ENCODE results near the gene PRDM1.

The PRDM1 gene

GRCh38 chr6:106094261-106094963 is 8.3 kb downstream of the PRDM1 start:
- H3K4me3 ChIP-seq (ENCODE audit: low read length): no peak overlapping the region
- no peak for DNase-seq (ENCODE audit: low read depth)
- TF ChIP-seq CTCF (IDR thresholded peaks at IDR 0.05; ENCODE audit: insufficient read depth, low read depth, low read length, missing control alignments): no peak

- no peak for DNase-seq (ENCODE audit: low read depth)
- TF ChIP-seq CTCF (IDR thresholded peaks at IDR 0.05; ENCODE audit: insufficient read depth, low read depth, low read length, missing control alignments): no peak
- no peak overlapping the region for H3K4me3 ChIP-seq (ENCODE audit: low read length)
Observed at GRCh38 chr6:106094964-106095335, 8.8 kb downstream of the PRDM1 start.

DNA sequence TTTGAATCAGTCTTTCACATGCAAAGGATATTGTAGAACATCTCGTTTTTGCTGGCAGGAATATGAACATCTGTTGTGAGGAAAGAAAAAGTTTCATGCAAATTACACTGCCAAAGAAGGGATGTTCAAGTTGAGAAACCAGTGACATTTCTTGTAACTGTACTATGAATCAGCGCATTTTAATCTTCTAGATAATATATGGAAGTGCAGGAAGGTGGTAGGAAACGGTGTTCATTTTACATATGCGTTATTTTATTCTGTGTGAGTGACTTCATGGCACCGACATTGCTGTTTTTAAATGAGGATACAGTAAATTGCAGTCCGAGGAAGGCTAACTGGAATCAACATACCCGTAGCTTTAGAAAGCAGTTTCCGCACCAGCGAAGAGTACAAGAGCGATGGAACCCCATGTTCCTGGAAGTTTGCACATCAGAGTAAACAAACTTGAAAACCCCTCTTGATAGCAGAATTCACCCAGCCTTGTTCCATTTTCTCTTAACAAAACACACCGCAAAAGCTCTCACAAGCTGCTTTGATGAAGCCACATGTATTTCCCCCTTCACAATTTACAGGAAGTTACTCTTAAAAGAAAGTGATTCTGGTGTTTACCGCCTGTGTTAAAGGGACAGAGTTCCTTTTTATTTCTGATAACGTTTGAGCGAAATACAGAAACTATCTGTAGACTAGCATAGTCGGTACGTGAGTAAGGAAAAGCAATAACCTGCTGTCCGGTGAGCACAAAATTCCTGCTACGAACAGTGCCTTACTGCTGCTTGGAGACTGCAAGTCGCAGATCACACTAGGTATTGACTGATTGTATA is 11.5 kb downstream of the PRDM1 start:
- no peak for TF ChIP-seq CTCF (IDR thresholded peaks at IDR 0.05; ENCODE audit: insufficient read depth, low read depth, low read length, missing control alignments)
- DNase-seq (ENCODE audit: low read depth): peak; percentile 38
- H3K4me3 ChIP-seq (ENCODE audit: low read length): peak overlapping the region; percentile 58

DNA sequence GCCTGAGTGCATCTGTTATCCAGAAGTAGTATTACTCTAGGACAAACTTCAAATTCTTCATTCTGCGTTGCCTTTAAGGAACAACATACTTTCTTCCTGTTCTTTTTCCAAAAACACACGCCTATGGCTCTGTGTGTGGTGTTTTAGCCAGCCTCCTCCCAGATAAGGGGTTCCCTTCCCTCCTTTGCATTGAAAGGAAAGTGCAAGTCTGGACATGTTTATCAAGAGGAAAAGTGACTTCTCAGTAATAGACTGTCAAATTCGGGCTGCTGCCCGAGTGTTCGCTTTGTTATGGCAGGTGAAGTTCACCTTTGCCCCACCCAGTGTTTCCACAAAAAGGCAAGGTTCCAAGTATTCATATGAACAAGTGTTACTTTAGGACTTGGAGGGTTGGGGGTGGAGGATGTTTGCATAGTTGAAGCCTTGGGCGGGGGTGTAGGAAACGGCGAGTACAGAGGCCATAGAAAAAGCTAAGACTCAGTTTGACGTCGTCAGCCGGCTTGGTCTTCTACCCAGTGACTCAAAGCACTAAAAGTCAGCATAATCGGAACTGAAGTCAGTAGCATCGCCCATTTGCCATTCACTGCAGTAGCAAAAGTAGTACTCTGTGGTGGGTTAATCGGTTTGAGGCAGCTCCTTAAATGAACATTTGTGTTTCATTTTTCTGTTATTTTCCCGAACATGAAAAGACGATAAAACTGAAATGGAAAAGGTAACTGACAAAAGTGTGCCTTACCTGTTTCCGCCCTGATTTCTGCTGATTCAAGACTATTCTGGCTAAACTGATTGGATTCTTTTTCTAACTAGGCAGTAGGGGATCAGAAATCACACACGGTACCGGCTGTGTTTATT is 12.5 kb downstream of the PRDM1 start:
- H3K4me3 ChIP-seq (ENCODE audit: low read length): peak overlapping the region; percentile 58
- TF ChIP-seq CTCF (IDR thresholded peaks at IDR 0.05; ENCODE audit: insufficient read depth, low read depth, low read length, missing control alignments): no peak
- peak; percentile 95 for DNase-seq (ENCODE audit: low read depth)

DNA sequence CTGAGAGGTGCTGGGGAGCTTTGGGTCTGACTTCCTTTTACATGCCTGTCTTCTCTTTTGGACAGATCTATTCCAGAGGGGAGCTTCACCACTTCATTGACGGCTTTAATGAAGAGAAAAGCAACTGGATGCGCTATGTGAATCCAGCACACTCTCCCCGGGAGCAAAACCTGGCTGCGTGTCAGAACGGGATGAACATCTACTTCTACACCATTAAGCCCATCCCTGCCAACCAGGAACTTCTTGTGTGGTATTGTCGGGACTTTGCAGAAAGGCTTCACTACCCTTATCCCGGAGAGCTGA is 13.1 kb downstream of the PRDM1 start:
- TF ChIP-seq CTCF (IDR thresholded peaks at IDR 0.05; ENCODE audit: insufficient read depth, low read depth, low read length, missing control alignments): no peak
- H3K4me3 ChIP-seq (ENCODE audit: low read length): peak overlapping the region; percentile 58
- DNase-seq (ENCODE audit: low read depth): peak; percentile 67

GRCh38 chr6:106100755-106101154 is 14.6 kb downstream of the PRDM1 start:
- no peak for TF ChIP-seq CTCF (IDR thresholded peaks at IDR 0.05; ENCODE audit: insufficient read depth, low read depth, low read length, missing control alignments)
- no peak for DNase-seq (ENCODE audit: low read depth)
- no peak overlapping the region for H3K4me3 ChIP-seq (ENCODE audit: low read length)
